ENCODE measurements around the gene CPLX3. TPM values are rescaled to one million over a fixed set of nuclear protein-coding genes. Genes with fewer than 3 reads are reported as not detected.

CPLX3 gene
- total RNA-seq, 1 experiment from 2014 or later, result not detected

- H3K27me3 ChIP-seq (ENCODE audit: insufficient read depth, low read length), result no peaks in the 10 kb centered on the region; the same call in 1 of the 2 replicates
- H3K27ac ChIP-seq (ENCODE audit: insufficient read length, low read depth, low read length), result no peak overlapping the region
- H3K23me2 ChIP-seq (ENCODE audit: insufficient read length, low read depth, low read length, poor library complexity, severe bottlenecking), result no peaks in the 10 kb centered on the region
- H2BK120ac ChIP-seq (ENCODE audit: low read depth, low read length, poor library complexity, severe bottlenecking), result no peak overlapping the region
- DNase-seq, result no peak
- H4K91ac ChIP-seq (ENCODE audit: insufficient read length, low read depth, low read length), result no peak overlapping the region
- no peak overlapping the region for H2BK20ac ChIP-seq (ENCODE audit: low read depth, low read length, poor library complexity, severe bottlenecking)
- H3K4me2 ChIP-seq (ENCODE audit: insufficient read depth, insufficient read length, low read length), result no peak overlapping the region
- H3K23ac ChIP-seq (ENCODE audit: insufficient read length, low read depth, low read length), result no peak overlapping the region
- Mint-ChIP-seq H3K9me3 (no peaks in the 10 kb centered on the region; a peak in 1 of 5 replicates), H3K27ac (no peak overlapping the region), H3K27me3 (ENCODE audit: low read depth) (no peaks in the 10 kb centered on the region), H3K4me3 (no peak overlapping the region), H3K36me3 (ENCODE audit: insufficient read depth in 1 of 3, low read depth in 3 of 3) (peaks cover 0 to under 1% (median 0%) of the 10 kb centered on the region in 3 experiments; a peak in 2 of 7 replicates), H3K4me1 (peaks cover 34 to 36% of the 10 kb centered on the region in 2 experiments)
- no peak overlapping the region for H4K5ac ChIP-seq (ENCODE audit: insufficient read length, low read depth, low read length)
- no peak overlapping the region for H3K4ac ChIP-seq (ENCODE audit: low read depth, low read length)
- no peak overlapping the region for H3K56ac ChIP-seq (ENCODE audit: insufficient read length, low read depth, low read length)
- no peak overlapping the region for H2AK5ac ChIP-seq (ENCODE audit: insufficient read length, low read length)
- peaks cover 7% of the 10 kb centered on the region; the same call in 1 of the 2 replicates for H3K4me1 ChIP-seq (ENCODE audit: insufficient read depth, low read length)
- H3K14ac ChIP-seq (ENCODE audit: insufficient read depth, low read length), result no peak overlapping the region
- H3K18ac ChIP-seq (ENCODE audit: insufficient read length, low read depth, low read length), result no peak overlapping the region
- no peaks in the 10 kb centered on the region for H4K20me1 ChIP-seq (ENCODE audit: control insufficient read depth, insufficient read depth, insufficient read length)
- WGBS (ENCODE audit: extremely low coverage, insufficient read length, low lambda C conversion rate), result no CpG with 5 or more reads among the region's 1 CpG
- TF ChIP-seq CTCF (conservative IDR thresholded peaks at IDR 0.05), result no peak
- no peak overlapping the region for H2BK12ac ChIP-seq (ENCODE audit: insufficient read length, low read depth, low read length)
- H3T11ph ChIP-seq (ENCODE audit: low read length), result no peak overlapping the region
- no peak overlapping the region for H4K8ac ChIP-seq (replicated peaks; ENCODE audit: insufficient read length, low read depth, low read length)
- H2BK5ac ChIP-seq (ENCODE audit: insufficient read length, low read length), result no peak overlapping the region
- no peaks in the 10 kb centered on the region for H3K79me1 ChIP-seq (ENCODE audit: insufficient read depth, low read depth, low read length, poor library complexity, severe bottlenecking)
- no peak overlapping the region for H3K9ac ChIP-seq (ENCODE audit: extremely low read depth, insufficient read length, low read length)
- no peaks in the 10 kb centered on the region for H3K79me2 ChIP-seq (ENCODE audit: insufficient read depth, low read length)
- no peak overlapping the region for H2BK15ac ChIP-seq (ENCODE audit: low read depth, low read length)
- no peaks in the 10 kb centered on the region for H3K9me3 ChIP-seq (ENCODE audit: control insufficient read depth, low read depth, low read length)
- no peak overlapping the region for H2AFZ ChIP-seq (ENCODE audit: low read length)
Measured at GRCh38 chr15:74791007-74791406, 35.4 kb upstream of the CPLX3 start.

Measured in H9 (cell line).